Measurements from ENCODE around the gene PIK3AP1.
"Not testable (repeated sequence)": the region's sequence is repeated elsewhere in the genome, so short reads cannot be mapped to it uniquely, and the experiment has no call there.

Gene PIK3AP1

GRCh38 chr10:96724621-96725020 is 4.3 kb upstream of the PIK3AP1 start:
- no peak for DNase-seq (ENCODE audit: low read depth in 2 of 2)

DNA sequence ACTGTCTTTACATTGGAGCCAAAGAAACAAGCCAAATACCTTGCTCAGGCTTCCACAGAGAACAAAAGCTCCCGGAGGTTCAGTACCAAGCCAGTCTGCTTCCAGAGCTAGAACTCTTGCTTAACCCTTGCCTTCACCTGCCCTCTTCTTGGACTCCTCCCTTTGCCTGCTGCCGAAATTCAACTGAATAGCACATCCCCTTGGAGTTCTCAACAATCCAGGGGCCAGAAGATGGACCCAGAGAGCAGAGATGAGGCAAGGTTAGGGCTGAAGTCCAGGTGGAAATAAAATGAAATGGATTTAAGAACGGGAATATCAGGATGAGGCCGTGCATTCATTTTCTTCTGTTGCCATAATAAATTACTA is 876 bp upstream of the PIK3AP1 start:
- DNase-seq (ENCODE audit: low read depth in 2 of 2), result no peak

- DNase-seq (ENCODE audit: low read depth in 2 of 2), result peak; percentile 31 to 32
Observed at GRCh38 chr10:96719850-96720421, 378 bp downstream of the PIK3AP1 start.

DNA sequence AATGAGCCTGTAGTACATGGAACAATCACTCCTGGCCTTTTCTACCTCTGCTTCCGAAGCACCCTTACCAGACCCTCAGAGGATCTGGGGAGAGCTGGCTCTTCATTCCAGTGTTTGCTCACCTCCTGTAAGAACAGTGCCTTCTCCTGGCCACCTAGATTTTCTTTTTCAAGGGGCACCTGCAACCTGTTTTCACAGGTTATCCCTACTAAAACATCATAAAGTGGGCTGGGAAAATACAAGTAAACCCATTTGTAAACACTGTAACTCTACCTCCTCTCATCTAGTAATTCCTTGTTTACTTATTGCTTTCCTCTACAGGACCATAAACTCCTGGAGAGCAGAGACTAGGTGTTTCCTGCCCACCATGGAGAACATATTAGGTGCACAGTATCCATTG is 1.1 kb downstream of the PIK3AP1 start:
- DNase-seq (ENCODE audit: low read depth in 2 of 2), result no peak

- no peak for DNase-seq (ENCODE audit: low read depth in 2 of 2)
Observed at GRCh38 chr10:96718304-96718990, 1.9 kb downstream of the PIK3AP1 start.

DNA sequence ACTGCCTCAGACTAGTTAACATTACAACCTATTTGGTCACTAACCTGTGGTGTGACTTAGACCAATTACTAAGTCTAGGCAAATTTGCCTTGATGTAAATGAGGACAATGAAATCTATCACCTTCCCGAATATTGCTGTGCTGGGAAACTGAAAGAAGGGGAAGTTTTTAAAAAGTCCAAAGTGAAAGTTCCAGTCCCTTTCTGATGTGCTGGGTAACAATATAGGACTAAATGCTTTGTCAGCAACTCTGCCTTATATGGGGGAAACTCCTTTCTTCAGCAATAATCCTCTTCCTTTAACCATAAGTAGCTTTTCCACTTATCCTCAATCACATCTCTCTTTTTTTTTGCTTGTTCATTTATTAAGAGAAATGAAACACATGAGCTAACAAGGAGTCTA is 3.9 kb downstream of the PIK3AP1 start:
- no peak for DNase-seq (ENCODE audit: low read depth in 2 of 2)

DNA sequence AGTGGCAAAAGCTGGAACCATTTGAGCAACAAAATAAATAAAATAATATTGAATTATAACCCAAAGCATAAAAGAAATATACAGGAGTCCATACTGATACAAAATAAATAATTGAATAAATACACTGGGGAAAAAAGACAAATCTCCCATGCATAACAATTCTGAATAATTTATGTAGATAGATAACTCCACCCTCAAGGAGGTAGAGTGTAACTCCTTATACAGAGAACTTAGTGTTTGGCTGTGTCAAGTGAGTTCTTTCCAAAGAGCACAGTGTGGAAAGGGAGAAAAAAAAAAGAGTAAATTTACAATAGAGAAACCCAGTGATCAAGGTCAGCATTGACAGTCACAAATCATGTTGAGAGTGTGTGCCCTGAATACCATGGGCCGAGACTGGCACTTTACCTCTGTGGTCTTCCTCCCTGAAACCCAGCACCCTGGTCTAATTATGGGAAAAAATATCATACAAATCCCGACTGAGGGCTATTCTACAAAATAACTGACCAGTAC is 5.5 kb downstream of the PIK3AP1 start:
- DNase-seq (ENCODE audit: low read depth in 2 of 2), result no peak

DNA sequence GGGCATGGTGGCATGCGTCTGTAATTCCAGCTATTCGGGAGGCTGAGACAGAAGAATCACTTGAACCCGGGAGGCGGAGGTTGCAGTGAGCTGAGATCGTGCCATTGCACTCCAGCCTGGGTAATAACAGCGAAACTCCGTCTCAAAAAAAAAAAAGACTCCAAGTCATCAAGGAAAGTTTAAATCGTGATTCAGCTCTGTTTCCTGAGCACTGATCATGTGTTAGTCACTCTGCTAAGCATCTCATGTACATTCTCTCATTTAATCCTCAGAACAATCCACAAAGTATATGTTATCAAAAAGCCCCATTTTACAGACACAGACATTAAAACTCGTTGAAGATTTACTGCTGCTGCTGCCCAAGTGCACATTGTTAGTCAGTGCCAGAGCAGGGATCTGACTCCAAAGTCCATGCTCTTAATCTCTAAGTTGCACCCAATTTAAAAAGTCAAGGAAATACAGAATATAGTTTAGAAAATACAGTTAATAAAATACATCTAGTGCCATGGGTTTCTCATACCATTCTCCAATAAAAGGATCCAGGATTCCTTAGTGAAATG is 6.2 kb downstream of the PIK3AP1 start:
- DNase-seq (ENCODE audit: low read depth in 2 of 2), result no peak

- no peak for DNase-seq (ENCODE audit: low read depth in 2 of 2)
Observed at GRCh38 chr10:96712662-96713271, 7.5 kb downstream of the PIK3AP1 start.

DNA sequence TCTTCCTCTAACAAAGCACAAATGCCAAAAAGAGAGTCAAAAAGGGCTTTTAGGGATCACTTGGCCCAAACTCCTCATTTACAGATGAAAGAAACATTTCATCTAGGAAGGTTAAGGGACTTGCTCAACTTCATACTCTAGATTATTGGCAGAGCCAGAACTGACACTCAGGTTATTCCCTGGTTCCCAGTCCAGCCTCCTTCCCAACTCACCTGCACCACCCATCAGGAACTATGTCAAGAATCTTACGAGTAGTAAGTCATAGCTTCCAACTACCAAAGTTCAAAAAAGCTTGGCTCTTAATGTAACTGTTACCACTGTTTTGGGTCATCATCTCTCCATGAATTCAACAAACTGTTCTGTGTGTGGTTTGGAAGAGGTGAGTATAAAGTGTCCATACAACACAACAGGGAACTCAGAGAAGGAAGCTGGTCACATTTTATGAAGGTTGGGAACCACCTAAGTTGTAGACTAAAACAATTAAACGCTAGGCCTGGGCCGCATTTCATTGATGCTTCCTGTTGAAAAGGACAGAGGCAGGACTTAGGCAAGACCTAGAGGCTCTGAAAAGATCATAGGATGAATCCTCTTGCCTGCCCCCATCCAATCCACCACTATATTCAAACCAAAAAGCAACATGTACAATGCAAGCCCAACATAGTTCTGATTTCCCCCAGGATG is 9.1 kb downstream of the PIK3AP1 start:
- no peak for DNase-seq (ENCODE audit: low read depth in 2 of 2)

- DNase-seq (ENCODE audit: low read depth in 2 of 2), result no peak
Observed at GRCh38 chr10:96709525-96709924, 10.8 kb downstream of the PIK3AP1 start.

GRCh38 chr10:96708996-96709395 is 11.3 kb downstream of the PIK3AP1 start:
- DNase-seq (ENCODE audit: low read depth in 2 of 2), result no peak

DNA sequence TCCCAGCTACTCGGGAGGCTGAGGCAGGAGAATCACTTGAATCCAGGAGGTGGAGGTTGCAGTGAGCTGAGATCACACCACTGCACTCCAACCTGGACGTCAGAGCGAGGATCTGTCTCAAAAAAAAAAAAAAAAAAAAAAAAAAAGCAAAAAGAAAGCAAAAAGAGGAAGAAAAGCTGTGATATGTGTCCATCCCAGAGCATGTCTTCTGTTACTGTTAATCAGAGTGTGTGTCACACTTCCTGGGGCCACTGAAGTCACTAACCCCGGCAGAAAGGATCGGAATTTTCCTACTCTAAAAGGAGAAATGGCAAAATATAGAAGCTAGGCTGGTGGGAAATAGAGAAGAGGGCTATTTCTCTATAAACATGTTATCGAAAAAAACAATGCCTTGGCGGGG is 11.9 kb downstream of the PIK3AP1 start:
- no peak for DNase-seq (ENCODE audit: low read depth in 2 of 2)

- DNase-seq (ENCODE audit: low read depth in 2 of 2), result no peak
Observed at GRCh38 chr10:96706331-96706853, 13.9 kb downstream of the PIK3AP1 start.

GRCh38 chr10:96705134-96705533 is 15.2 kb downstream of the PIK3AP1 start:
- DNase-seq (ENCODE audit: low read depth in 2 of 2), result no peak

GRCh38 chr10:96704563-96704962 is 15.8 kb downstream of the PIK3AP1 start:
- DNase-seq (ENCODE audit: low read depth in 2 of 2), result no peak

DNA sequence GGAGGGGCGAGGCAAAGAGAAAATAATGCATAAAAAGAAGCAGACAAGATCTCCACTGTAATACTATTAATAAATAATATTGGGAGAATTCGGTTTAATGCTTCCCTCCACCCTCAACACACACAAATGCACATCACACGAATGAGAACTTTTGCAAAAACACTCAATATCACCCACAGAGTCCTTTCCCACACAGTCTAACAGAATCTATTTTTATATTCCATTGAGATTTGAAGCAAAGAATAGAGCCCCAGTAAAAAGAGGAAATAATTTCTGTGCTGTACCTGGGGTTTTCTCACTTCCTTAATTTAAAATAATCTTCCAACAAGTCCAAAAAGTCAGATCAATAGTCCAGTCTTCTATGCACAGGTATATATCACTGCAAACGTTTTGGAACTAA is 17.0 kb downstream of the PIK3AP1 start:
- DNase-seq (ENCODE audit: low read depth in 2 of 2), result no peak

DNA sequence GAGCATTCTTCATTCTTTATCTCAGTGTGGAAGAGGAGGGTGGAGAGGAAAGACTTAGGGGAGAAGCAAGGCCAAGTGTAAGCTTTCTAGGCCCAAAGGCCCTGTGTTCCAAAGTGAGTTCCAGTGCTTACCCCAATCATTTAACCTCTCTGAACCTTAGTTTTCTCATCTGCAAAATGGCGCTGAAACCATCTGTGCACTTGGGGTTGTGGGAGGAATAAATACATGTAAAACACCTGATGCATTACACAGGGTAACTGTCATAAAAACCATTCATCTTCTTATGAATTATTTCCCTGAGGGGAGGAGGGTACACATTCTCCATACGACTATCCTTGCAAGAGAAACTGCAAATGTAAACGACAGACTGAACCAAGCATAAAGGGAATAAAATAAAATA is 19.0 kb downstream of the PIK3AP1 start:
- DNase-seq (ENCODE audit: low read depth in 2 of 2), result no peak

DNA sequence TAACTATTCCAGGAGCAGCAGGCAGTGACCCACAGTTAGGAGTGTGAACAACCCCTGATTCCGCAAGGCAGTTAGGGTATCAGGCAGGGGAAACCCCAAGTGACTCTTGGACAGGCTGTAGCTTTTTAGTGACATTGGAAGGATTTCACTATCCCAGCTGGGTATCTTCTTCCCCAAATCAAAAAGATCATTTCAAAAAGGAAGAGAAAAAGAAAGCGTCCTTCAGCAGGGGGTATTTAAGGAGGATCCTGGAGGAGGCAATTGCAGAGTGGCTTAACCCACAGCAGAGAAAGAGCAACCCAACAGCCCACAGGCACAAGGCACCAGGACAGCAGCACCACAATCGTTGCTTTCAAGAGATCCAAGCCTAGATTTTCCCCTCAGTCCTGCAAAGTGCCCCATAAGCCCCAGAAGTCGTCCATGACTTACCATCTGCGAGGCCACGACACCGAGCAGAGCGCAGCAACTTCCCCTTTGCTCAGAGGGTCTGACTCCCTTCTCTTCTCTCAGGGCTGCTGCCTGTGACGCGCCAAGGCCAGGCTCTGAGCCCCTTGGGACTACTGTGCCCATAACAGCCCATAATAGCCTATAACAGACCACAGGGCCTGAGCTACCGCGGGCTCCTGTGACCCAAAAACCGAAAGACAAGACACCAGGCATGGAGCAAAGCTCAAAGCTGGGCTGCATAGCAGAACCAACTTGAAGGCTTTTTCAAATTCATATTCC is 19.8 kb downstream of the PIK3AP1 start:
- no peak for DNase-seq (ENCODE audit: low read depth in 2 of 2)

DNA sequence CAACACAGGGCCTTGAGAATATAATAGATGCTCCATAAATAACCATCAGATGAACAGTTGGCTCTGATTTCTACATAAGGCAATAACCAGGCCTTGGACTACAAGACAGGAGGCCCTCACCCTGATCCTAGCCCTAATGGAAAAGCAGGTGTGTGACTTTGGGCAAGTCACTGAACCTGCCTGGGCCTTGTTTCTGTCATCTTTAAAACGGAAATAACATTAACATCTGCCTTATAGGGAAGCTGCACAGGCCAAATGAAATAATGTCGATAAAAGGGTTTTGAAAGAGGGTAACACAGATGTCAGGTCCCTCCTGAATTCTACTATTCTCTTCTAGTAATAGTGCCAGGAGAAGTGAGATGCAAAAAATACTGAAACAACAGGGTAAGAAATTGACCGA is 20.7 kb downstream of the PIK3AP1 start:
- DNase-seq (ENCODE audit: low read depth in 2 of 2), result no peak

DNA sequence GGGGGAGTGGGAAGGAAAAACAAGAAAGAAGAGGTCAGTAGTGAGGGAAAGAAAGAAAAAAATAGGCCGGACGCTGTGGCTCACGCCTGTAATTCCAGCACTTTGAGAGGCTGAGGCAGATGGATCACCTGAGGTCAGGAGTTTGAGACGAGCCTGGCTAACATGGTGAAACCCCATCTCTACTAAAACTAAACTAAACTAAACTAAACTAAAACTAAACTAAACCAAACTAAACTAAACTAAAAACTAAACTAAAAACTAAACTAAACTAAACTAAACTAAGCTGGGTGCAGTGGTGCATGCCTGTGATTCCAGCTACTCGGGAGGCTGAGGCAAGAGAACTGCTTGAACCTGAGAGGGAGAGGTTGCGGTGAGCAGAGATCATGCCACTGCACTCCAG is 22.0 kb downstream of the PIK3AP1 start:
- DNase-seq (ENCODE audit: low read depth in 2 of 2), result not testable (repeated sequence)

Measured in stimulated activated CD8-positive, alpha-beta memory T cell treated with anti-CD3 and anti-CD28 coated beads, Interleukin-7, amount 100 ng/mL, for 1 hour (primary cell).